A549 (cell line): Measurements from ENCODE around the gene DERA.

ENCODE experiments used
- BCL3 ChIP-seq: fragments of >200 bp; sonication (Bioruptor Twin); formaldehyde crosslinking; IDR thresholded peaks from 3 replicates; pipeline ENCODE4 v1.6.1; 2016
- CTCF ChIP-seq: fragments of >200 bp; sonication (Bioruptor Twin); formaldehyde crosslinking; IDR thresholded peaks from 3 replicates; pipeline ENCODE4 v1.5.1; 2016
- E2F6 ChIP-seq: IDR thresholded peaks from 2 replicates; pipeline ENCODE4 v1.6.1; 2012; ENCODE audit warnings: low read depth, borderline replicate concordance
- GATA3 ChIP-seq: IDR thresholded peaks from 2 replicates; pipeline ENCODE4 v1.6.1; 2012; ENCODE audit warnings: borderline replicate concordance
- KDM5A ChIP-seq: fragments of 200-600 bp; sonication (generic); IDR thresholded peaks from 2 replicates; pipeline ENCODE4 v1.6.1; 2016; ENCODE audit warnings: antibody characterized with exemption, mild to moderate bottlenecking
- MAX ChIP-seq: IDR thresholded peaks from 2 replicates; pipeline ENCODE4 v1.6.1; 2012
- PBX3 ChIP-seq: IDR thresholded peaks from 2 replicates; pipeline ENCODE4 v1.6.1; 2012
- POLR2A ChIP-seq: IDR thresholded peaks from 2 replicates; pipeline ENCODE4 v1.6.1; 2012; ENCODE audit warnings: mild to moderate bottlenecking, low read length
- POLR2AphosphoS2 ChIP-seq: conservative IDR thresholded peaks from 2 replicates; pipeline ENCODE4 v1.6.1; 2012; ENCODE audit warnings: low read length, improper control_type of control experiment, inconsistent platforms
- RAD21 ChIP-seq, 2 experiments: fragments of >200 bp in 1 of 2; sonication (Bioruptor Twin) in 1 of 2; formaldehyde crosslinking in 1 of 2; IDR thresholded peaks in 1 of 2; conservative IDR thresholded peaks in 1 of 2; 2 replicates in 1 of 2; 3 replicates in 1 of 2; pipeline ENCODE4 v1.6.1; 2012 to 2018; ENCODE audit warnings: inconsistent platforms in 1 of 2
- RARB ChIP-seq: fragments of 250-450 bp; sonication (Bioruptor Pico); IDR thresholded peaks from 2 replicates; pipeline ENCODE4 v1.8.0; 2021; ENCODE audit warnings: mild to moderate bottlenecking, moderate library complexity
- SMC3 ChIP-seq: fragments of >200 bp; sonication (Bioruptor Twin); formaldehyde crosslinking; IDR thresholded peaks from 3 replicates; pipeline ENCODE4 v1.6.1; 2018; ENCODE audit warnings: inconsistent platforms
- SREBF2 ChIP-seq: fragments of 450-650 bp; IDR thresholded peaks from 2 replicates; pipeline ENCODE4 v1.6.1; 2014; ENCODE audit warnings: mild to moderate bottlenecking, moderate library complexity

- TF ChIP-seq E2F6 = no peak
- no peak for TF ChIP-seq SREBF2
- TF ChIP-seq MAX = no peak
- TF ChIP-seq POLR2A = no peak
- TF ChIP-seq CTCF = no peak
- TF ChIP-seq RARB (CRISPR knock-in tag) = no peak
- no peak for TF ChIP-seq GATA3
- TF ChIP-seq SMC3 = no peak
- TF ChIP-seq RAD21 (conservative IDR thresholded peaks at IDR 0.05 in 1 of 2, IDR thresholded peaks at IDR 0.05 in 1 of 2) = no peak
- no peak for TF ChIP-seq POLR2AphosphoS2
- TF ChIP-seq PBX3 = no peak
- no peak for TF ChIP-seq KDM5A
- TF ChIP-seq BCL3 = no peak
Measured at GRCh38 chr12:15863372-15863771, 47.8 kb upstream of the DERA start.
